BLaER1 (cell line): Measurements from ENCODE around the gene KDM5B.

Experiments
- H3K27ac ChIP-seq: shearing (Covaris generic); formaldehyde crosslinking; 2 replicates; pipeline ENCODE4 v1.8.1; 2022
- H3K27me3 ChIP-seq: shearing (Covaris generic); formaldehyde crosslinking; 2 replicates; pipeline ENCODE4 v1.8.1; 2022
- H3K36me3 ChIP-seq: shearing (Covaris generic); formaldehyde crosslinking; 2 replicates; pipeline ENCODE4 v1.8.1; 2022
- H3K4me1 ChIP-seq: shearing (Covaris generic); formaldehyde crosslinking; 2 replicates; pipeline ENCODE4 v1.8.1; 2022
- H3K4me2 ChIP-seq: shearing (Covaris generic); formaldehyde crosslinking; 2 replicates; pipeline ENCODE4 v1.8.1; 2022
- H3K4me3 ChIP-seq: shearing (Covaris generic); formaldehyde crosslinking; 2 replicates; pipeline ENCODE4 v1.8.1; 2022
- H3K9ac ChIP-seq: shearing (Covaris generic); formaldehyde crosslinking; 2 replicates; pipeline ENCODE4 v1.8.1; 2022
- H3K9me3 ChIP-seq: shearing (Covaris generic); formaldehyde crosslinking; 2 replicates; pipeline ENCODE4 v1.8.1; 2022
- H4K20me1 ChIP-seq: shearing (Covaris generic); formaldehyde crosslinking; 2 replicates; pipeline ENCODE4 v1.8.1; 2022
- Cebpa-rat ChIP-seq: shearing (Covaris generic); IDR thresholded peaks from 2 replicates; pipeline ENCODE4 v1.8.1; 2022

Gene KDM5B

GRCh38 chr1:202679406-202680177 is 128.6 kb downstream of the KDM5B start:
- Histone ChIP-seq H3K4me2 (no peak overlapping the region), H3K9ac (no peak overlapping the region), H3K27me3 (no peaks in the 10 kb centered on the region), H3K27ac (no peak overlapping the region), H3K36me3 (no peaks in the 10 kb centered on the region), H3K4me1 (no peaks in the 10 kb centered on the region), H4K20me1 (no peaks in the 10 kb centered on the region), H3K9me3 (peaks cover 8% of the 10 kb centered on the region), H3K4me3 (no peak overlapping the region)
- no peak for TF ChIP-seq Cebpa-rat

- no peaks in the 10 kb centered on the region for H3K4me1 ChIP-seq
- no peak for TF ChIP-seq Cebpa-rat
- no peaks in the 10 kb centered on the region for H4K20me1 ChIP-seq
- H3K9me3 ChIP-seq = peaks cover 8% of the 10 kb centered on the region
- H3K27me3 ChIP-seq = no peaks in the 10 kb centered on the region
- no peak overlapping the region for H3K4me3 ChIP-seq
- no peak overlapping the region for H3K27ac ChIP-seq
- no peak overlapping the region for H3K9ac ChIP-seq
- H3K4me2 ChIP-seq = no peak overlapping the region
- no peaks in the 10 kb centered on the region for H3K36me3 ChIP-seq
Measured at GRCh38 chr1:202677433-202677832, 130.8 kb downstream of the KDM5B start.
